ENCODE measurements around the gene JCAD. TPM values are rescaled to one million over a fixed set of nuclear protein-coding genes. Genes with fewer than 3 reads are reported as not detected.

Gene JCAD
- polyA plus RNA-seq, 1 of the 3 experiments (the other 2 are of a cell fraction), result 19.0 TPM

- POLR2A ChIA-PET, result no interaction called here
These were observed 10.4 kb downstream of the JCAD start for GRCh38 chr10:30048768-30049517.

GRCh38 chr10:30047924-30048531, 11.4 kb downstream of the JCAD start:
- Histone ChIP-seq H3K4me2 (no peak overlapping the region), H3F3A (replicated peaks; ENCODE audit: insufficient read depth) (peaks cover 7% of the 10 kb centered on the region), H3K79me2 (ENCODE audit: insufficient read depth) (peaks cover 100% of the 10 kb centered on the region), H3K36me3 (replicated peaks in 1 of 2; ENCODE audit: control insufficient read depth in 1 of 2, insufficient read depth in 2 of 2, low read length in 1 of 2) (peaks cover 43 to 73% of the 10 kb centered on the region in 2 experiments), H3K9me3 (no peaks in the 10 kb centered on the region), H3K27ac (ENCODE audit: low read depth in 2 of 2, low read length in 1 of 2) (no peak overlapping the region), H2AFZ (ENCODE audit: low read depth) (no peak overlapping the region), H3K27me3 (ENCODE audit: insufficient read depth) (no peaks in the 10 kb centered on the region), H3K9ac (no peak overlapping the region), H3K4me3 (ENCODE audit: low read depth in 2 of 2, low read length in 1 of 2) (no peak overlapping the region), H4K20me1 (ENCODE audit: insufficient read depth) (peaks cover 100% of the 10 kb centered on the region), H3K4me1 (ENCODE audit: control insufficient read depth in 1 of 2, insufficient read depth in 2 of 2, low read depth in 1 of 2, low read length in 1 of 2) (peaks cover 4 to 17% of the 10 kb centered on the region in 2 experiments; a peak in 3 of 4 replicates), H3K9me2 (no peaks in the 10 kb centered on the region)
- DNase-seq, result no peak
- 90% methylated on average over 9 of the region's 11 CpGs for WGBS (ENCODE audit: low lambda C conversion rate)
- CTCF ChIA-PET, result no interaction called here
- POLR2A ChIA-PET, result no interaction called here
- TF ChIP-seq FOXM1 (IDR thresholded peaks at IDR 0.05; ENCODE audit: low read depth) (no peak), CHD2 (IDR thresholded peaks at IDR 0.05; ENCODE audit: low read length, partially characterized antibody) (no peak), TAF1 (IDR thresholded peaks at IDR 0.05; ENCODE audit: borderline replicate concordance, low read depth, low read length) (no peak), MEF2A (IDR thresholded peaks at IDR 0.05; ENCODE audit: borderline replicate concordance, low read depth) (no peak), NFIC (IDR thresholded peaks at IDR 0.05; ENCODE audit: borderline replicate concordance) (no peak), FOSL2 (IDR thresholded peaks at IDR 0.05; ENCODE audit: borderline replicate concordance, low read depth) (no peak), EP300 (IDR thresholded peaks at IDR 0.05; ENCODE audit: borderline replicate concordance in 1 of 2, low read depth in 1 of 2, low read length in 1 of 2) (no peak), TEAD4 (IDR thresholded peaks at IDR 0.05; ENCODE audit: borderline replicate concordance, insufficient read depth) (no peak), POLR2AphosphoS5 (IDR thresholded peaks at IDR 0.05; ENCODE audit: low read depth, low read length) (no peak), GATA2 (CRISPR knock-in tag; IDR thresholded peaks at IDR 0.05) (no peak), MAX (IDR thresholded peaks at IDR 0.05; ENCODE audit: low read depth) (no peak), YY1 (IDR thresholded peaks at IDR 0.05; ENCODE audit: low read depth) (no peak), TCF12 (IDR thresholded peaks at IDR 0.05) (no peak), JUND (IDR thresholded peaks at IDR 0.05) (no peak), RCOR1 (IDR thresholded peaks at IDR 0.05; ENCODE audit: low read length) (no peak), FOXJ3 (CRISPR knock-in tag; IDR thresholded peaks at IDR 0.05) (no peak)
- TF ChIP-seq, protein P1, sequence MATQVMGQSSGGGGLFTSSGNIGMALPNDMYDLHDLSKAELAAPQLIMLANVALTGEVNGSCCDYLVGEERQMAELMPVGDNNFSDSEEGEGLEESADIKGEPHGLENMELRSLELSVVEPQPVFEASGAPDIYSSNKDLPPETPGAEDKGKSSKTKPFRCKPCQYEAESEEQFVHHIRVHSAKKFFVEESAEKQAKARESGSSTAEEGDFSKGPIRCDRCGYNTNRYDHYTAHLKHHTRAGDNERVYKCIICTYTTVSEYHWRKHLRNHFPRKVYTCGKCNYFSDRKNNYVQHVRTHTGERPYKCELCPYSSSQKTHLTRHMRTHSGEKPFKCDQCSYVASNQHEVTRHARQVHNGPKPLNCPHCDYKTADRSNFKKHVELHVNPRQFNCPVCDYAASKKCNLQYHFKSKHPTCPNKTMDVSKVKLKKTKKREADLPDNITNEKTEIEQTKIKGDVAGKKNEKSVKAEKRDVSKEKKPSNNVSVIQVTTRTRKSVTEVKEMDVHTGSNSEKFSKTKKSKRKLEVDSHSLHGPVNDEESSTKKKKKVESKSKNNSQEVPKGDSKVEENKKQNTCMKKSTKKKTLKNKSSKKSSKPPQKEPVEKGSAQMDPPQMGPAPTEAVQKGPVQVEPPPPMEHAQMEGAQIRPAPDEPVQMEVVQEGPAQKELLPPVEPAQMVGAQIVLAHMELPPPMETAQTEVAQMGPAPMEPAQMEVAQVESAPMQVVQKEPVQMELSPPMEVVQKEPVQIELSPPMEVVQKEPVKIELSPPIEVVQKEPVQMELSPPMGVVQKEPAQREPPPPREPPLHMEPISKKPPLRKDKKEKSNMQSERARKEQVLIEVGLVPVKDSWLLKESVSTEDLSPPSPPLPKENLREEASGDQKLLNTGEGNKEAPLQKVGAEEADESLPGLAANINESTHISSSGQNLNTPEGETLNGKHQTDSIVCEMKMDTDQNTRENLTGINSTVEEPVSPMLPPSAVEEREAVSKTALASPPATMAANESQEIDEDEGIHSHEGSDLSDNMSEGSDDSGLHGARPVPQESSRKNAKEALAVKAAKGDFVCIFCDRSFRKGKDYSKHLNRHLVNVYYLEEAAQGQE (IDR thresholded peaks at IDR 0.05; ENCODE audit: low read depth, low read length), result no peak
- TF ChIP-seq, protein P2, sequence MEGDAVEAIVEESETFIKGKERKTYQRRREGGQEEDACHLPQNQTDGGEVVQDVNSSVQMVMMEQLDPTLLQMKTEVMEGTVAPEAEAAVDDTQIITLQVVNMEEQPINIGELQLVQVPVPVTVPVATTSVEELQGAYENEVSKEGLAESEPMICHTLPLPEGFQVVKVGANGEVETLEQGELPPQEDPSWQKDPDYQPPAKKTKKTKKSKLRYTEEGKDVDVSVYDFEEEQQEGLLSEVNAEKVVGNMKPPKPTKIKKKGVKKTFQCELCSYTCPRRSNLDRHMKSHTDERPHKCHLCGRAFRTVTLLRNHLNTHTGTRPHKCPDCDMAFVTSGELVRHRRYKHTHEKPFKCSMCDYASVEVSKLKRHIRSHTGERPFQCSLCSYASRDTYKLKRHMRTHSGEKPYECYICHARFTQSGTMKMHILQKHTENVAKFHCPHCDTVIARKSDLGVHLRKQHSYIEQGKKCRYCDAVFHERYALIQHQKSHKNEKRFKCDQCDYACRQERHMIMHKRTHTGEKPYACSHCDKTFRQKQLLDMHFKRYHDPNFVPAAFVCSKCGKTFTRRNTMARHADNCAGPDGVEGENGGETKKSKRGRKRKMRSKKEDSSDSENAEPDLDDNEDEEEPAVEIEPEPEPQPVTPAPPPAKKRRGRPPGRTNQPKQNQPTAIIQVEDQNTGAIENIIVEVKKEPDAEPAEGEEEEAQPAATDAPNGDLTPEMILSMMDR (IDR thresholded peaks at IDR 0.05), result no peak
- TF ChIP-seq, protein P3, sequence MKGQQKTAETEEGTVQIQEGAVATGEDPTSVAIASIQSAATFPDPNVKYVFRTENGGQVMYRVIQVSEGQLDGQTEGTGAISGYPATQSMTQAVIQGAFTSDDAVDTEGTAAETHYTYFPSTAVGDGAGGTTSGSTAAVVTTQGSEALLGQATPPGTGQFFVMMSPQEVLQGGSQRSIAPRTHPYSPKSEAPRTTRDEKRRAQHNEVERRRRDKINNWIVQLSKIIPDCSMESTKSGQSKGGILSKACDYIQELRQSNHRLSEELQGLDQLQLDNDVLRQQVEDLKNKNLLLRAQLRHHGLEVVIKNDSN (IDR thresholded peaks at IDR 0.05; ENCODE audit: borderline replicate concordance, low read depth), result no peak

More at GRCh38 chr10:30048768-30049517, 10.4 kb downstream of the JCAD start:
- no peak for DNase-seq
- Histone ChIP-seq H3K27ac (ENCODE audit: low read depth in 2 of 2, low read length in 1 of 2) (no peak overlapping the region), H4K20me1 (ENCODE audit: insufficient read depth) (peaks cover 98% of the 10 kb centered on the region), H3K9ac (no peak overlapping the region), H3K27me3 (ENCODE audit: insufficient read depth) (no peaks in the 10 kb centered on the region), H3K4me1 (ENCODE audit: control insufficient read depth in 1 of 2, insufficient read depth in 2 of 2, low read depth in 1 of 2, low read length in 1 of 2) (peaks cover 0 to 17% of the 10 kb centered on the region in 2 experiments; a peak in 2 of 4 replicates), H3K4me3 (ENCODE audit: low read depth in 2 of 2, low read length in 1 of 2) (no peak overlapping the region), H3K79me2 (ENCODE audit: insufficient read depth) (peaks cover 100% of the 10 kb centered on the region), H2AFZ (ENCODE audit: low read depth) (no peak overlapping the region), H3K4me2 (no peak overlapping the region), H3K9me2 (no peaks in the 10 kb centered on the region), H3K36me3 (replicated peaks in 1 of 2; ENCODE audit: control insufficient read depth in 1 of 2, insufficient read depth in 2 of 2, low read length in 1 of 2) (peaks cover 34 to 68% of the 10 kb centered on the region in 2 experiments), H3K9me3 (no peaks in the 10 kb centered on the region), H3F3A (replicated peaks; ENCODE audit: insufficient read depth) (peaks cover 7% of the 10 kb centered on the region)
- 92% methylated on average over 13 of the region's 18 CpGs for whole genome bisulfite sequencing (ENCODE audit: low lambda C conversion rate)
- TF ChIP-seq EZH2phosphoT487 (IDR thresholded peaks at IDR 0.05; ENCODE audit: borderline replicate concordance, low read depth) (no peak), CHD2 (IDR thresholded peaks at IDR 0.05; ENCODE audit: low read length, partially characterized antibody) (no peak)
- CTCF ChIA-PET, result interaction anchor here (0.9 to 1.0 kb wide), 2 partner anchors 9 to 16 kb away, joined by 3 read pairs; no protein-coding TSS in a partner anchor
